Gastrocnemius medialis (tissue), 4 donors: ENCODE results near the gene THAP7. TPM values are rescaled to one million over a fixed set of nuclear protein-coding genes. Genes with fewer than 3 reads are reported as not detected.

Source experiments
- ATAC-seq, 2 donors: fragments of 150-250 bp; one replicate each; pipeline ENCODE4 v1.9.1; 2016
- DNase-seq, 2 donors: peaks; one replicate each; pipeline ENCODE4 v3.0.0-alpha.2; 2019
- H3K27ac ChIP-seq, 4 donors: fragments of 200-600 bp; sonication (generic); 1 replicate in 1 of 4; 2 replicates in 3 of 4; pipeline ENCODE4 v1.5.1; 2016 to 2018; ENCODE audit warnings: mild to moderate bottlenecking in 2 of 4, moderate library complexity in 1 of 4
- H3K27me3 ChIP-seq, 3 donors: fragments of 200-600 bp; sonication (generic) in 2 of 3; 1 replicate in 1 of 3; 2 replicates in 2 of 3; pipeline versions ENCODE4 v1.5.1 to v1.6.0; 2016 to 2019; ENCODE audit warnings: mild to moderate bottlenecking in 1 of 3, moderate library complexity in 1 of 3
- H3K36me3 ChIP-seq, 2 donors: fragments of 200-600 bp; sonication (generic) in 1 of 2; one replicate each; pipeline ENCODE4 v1.5.1; 2017 to 2018
- H3K4me1 ChIP-seq, 2 donors: fragments of 200-600 bp; sonication (generic) in 1 of 2; one replicate each; pipeline ENCODE4 v1.5.1; 2016 to 2017; ENCODE audit warnings: mild to moderate bottlenecking in 2 of 2
- H3K4me3 ChIP-seq, 4 donors: fragments of 200-600 bp; sonication (generic) in 3 of 4; 1 replicate in 1 of 4; 2 replicates in 3 of 4; pipeline ENCODE4 v1.5.1; 2016 to 2019; ENCODE audit warnings: mild to moderate bottlenecking in 2 of 4
- H3K9me3 ChIP-seq, 3 donors: fragments of 200-600 bp; sonication (generic) in 2 of 3; 1 replicate in 1 of 3; 2 replicates in 2 of 3; pipeline ENCODE4 v1.5.1; 2016 to 2019
- CTCF ChIP-seq, 5 experiments: fragments of 450-650 bp in 3 of 5; fragments of 200-600 bp in 2 of 5; sonication (generic) in 2 of 5; IDR thresholded peaks in 4 of 5; conservative IDR thresholded peaks in 1 of 5; 1 replicate in 4 of 5; 2 replicates in 1 of 5; pipeline ENCODE4 v1.5.1; 2016 to 2019; ENCODE audit warnings: antibody characterized with exemption in 5 of 5, mild to moderate bottlenecking in 3 of 5, moderate library complexity in 3 of 5
- POLR2A ChIP-seq, 2 donors: fragments of 450-650 bp; IDR thresholded peaks; one replicate each; pipeline ENCODE4 v1.6.1; 2017; ENCODE audit warnings: antibody characterized with exemption in 2 of 2, mild to moderate bottlenecking in 2 of 2, moderate library complexity in 2 of 2
- in situ Hi-C, 4 donors: fragments of 200-750 bp; cut with MboI; loops; one replicate each; pipeline versions ENCODE4 v1.15.0 to v1.8.0; 2017; ENCODE audit warnings: low sequenced_read_pairs in 4 of 4
- intact Hi-C: fragments of 100-400 bp; cut with DNase I; formaldehyde crosslinking; loops from one replicate; pipeline ENCODE4 v1.15.1; 2023; ENCODE audit warnings: low total_unique reads
- total RNA-seq, 4 donors: library from RNA; depleted of rRNA; stranded (reverse); fragments of >200 nt; gene quantifications; one replicate each; pipeline versions ENCODE4 v1.1.0 to v1.2.3, GENCODE V29; 2016

THAP7 gene
- total RNA-seq, 4 donors from 2014 or later: 44.8 to 76.2 (median 61.7) TPM

- Histone ChIP-seq H3K27ac (no peak overlapping the region), H3K9me3 (no peaks in the 10 kb centered on the region), H3K4me1 (peaks cover 0 to 4% of the 10 kb centered on the region in 2 donors), H3K27me3 (peaks cover 0 to 16% (median 7%) of the 10 kb centered on the region in 3 donors), H3K36me3 (no peaks in the 10 kb centered on the region), H3K4me3 (no peak overlapping the region)
- ATAC-seq (no peak), DNase-seq (no peak)
- TF ChIP-seq CTCF (IDR thresholded peaks at IDR 0.05 in 4 of 5, conservative IDR thresholded peaks at IDR 0.05 in 1 of 5) (no peak), POLR2A (IDR thresholded peaks at IDR 0.05) (no peak)
- in situ Hi-C loops: no loop called here
- intact Hi-C loops: loop anchor here (5.0 kb wide), 1 partner anchor 34 kb away; no protein-coding TSS in a partner anchor
Observed at GRCh38 chr22:20963201-20964052, 38.5 kb downstream of the THAP7 start.

GRCh38 chr22:20962491-20962945 lies 39.4 kb downstream of the THAP7 start:
- peaks cover 0 to 16% (median 7%) of the 10 kb centered on the region in 3 donors for H3K27me3 ChIP-seq
- TF ChIP-seq CTCF (IDR thresholded peaks at IDR 0.05 in 4 of 5, conservative IDR thresholded peaks at IDR 0.05 in 1 of 5) (no peak), POLR2A (IDR thresholded peaks at IDR 0.05) (no peak)
- H3K9me3 ChIP-seq: no peaks in the 10 kb centered on the region
- peaks cover 8 to 11% of the 10 kb centered on the region in 2 donors for H3K4me1 ChIP-seq
- H3K4me3 ChIP-seq: no peak overlapping the region
- no peaks in the 10 kb centered on the region for H3K36me3 ChIP-seq
- in situ Hi-C loops: no loop called here
- ATAC-seq: no peak
- intact Hi-C loops: loop anchor here (5.0 kb wide), 1 partner anchor 35 kb away; no protein-coding TSS in a partner anchor
- H3K27ac ChIP-seq: no peak overlapping the region
- no peak for DNase-seq

- ATAC-seq: no peak
- intact Hi-C loops: loop anchor here (5.0 kb wide), 1 partner anchor 37 kb away; no protein-coding TSS in a partner anchor
- no peak for DNase-seq
- in situ Hi-C loops: no loop called here
- no peak for TF ChIP-seq POLR2A (IDR thresholded peaks at IDR 0.05)
- no peak for TF ChIP-seq CTCF (IDR thresholded peaks at IDR 0.05 in 4 of 5, conservative IDR thresholded peaks at IDR 0.05 in 1 of 5)
- Histone ChIP-seq H3K36me3 (no peaks in the 10 kb centered on the region), H3K27me3 (peaks cover 0 to 16% (median 7%) of the 10 kb centered on the region in 3 donors), H3K9me3 (no peaks in the 10 kb centered on the region), H3K4me3 (no peak overlapping the region), H3K27ac (no peak overlapping the region), H3K4me1 (peaks cover 26 to 29% of the 10 kb centered on the region in 2 donors)
Observed at GRCh38 chr22:20960609-20961008, 41.3 kb downstream of the THAP7 start.

- intact Hi-C loops: loop anchor here (5.0 to 10.0 kb wide), 2 partner anchors 37 to 75 kb away; no protein-coding TSS in a partner anchor
Observed at GRCh38 chr22:20959578-20960461, 42.1 kb downstream of the THAP7 start.

More at GRCh38 chr22:20959578-20960461, 42.1 kb downstream of the THAP7 start:
- TF ChIP-seq POLR2A (IDR thresholded peaks at IDR 0.05) (no peak), CTCF (IDR thresholded peaks at IDR 0.05 in 4 of 5, conservative IDR thresholded peaks at IDR 0.05 in 1 of 5) (no peak)
- DNase-seq (no peak), ATAC-seq (no peak)
- Histone ChIP-seq H3K36me3 (no peaks in the 10 kb centered on the region), H3K27me3 (peaks cover 0 to 13% (median 7%) of the 10 kb centered on the region in 3 donors), H3K9me3 (no peaks in the 10 kb centered on the region), H3K27ac (no peak overlapping the region), H3K4me1 (peaks cover 27 to 29% of the 10 kb centered on the region in 2 donors), H3K4me3 (no peak overlapping the region)
- in situ Hi-C loops: no loop called here
